DND-41 (cell line): ENCODE measurements around the gene CLCN3.

Experiments
- EZH2 ChIP-seq: IDR thresholded peaks from 3 replicates; pipeline ENCODE4 v1.6.1; 2012; ENCODE audit warnings: borderline replicate concordance, low read depth, mild to moderate bottlenecking, moderate library complexity, low read length, inconsistent platforms; ENCODE audit not compliant: severe bottlenecking
- TF ChIP-seq, protein P1 (sequence below): IDR thresholded peaks from 2 replicates; pipeline ENCODE4 v1.5.1; 2012; ENCODE audit warnings: borderline replicate concordance, low read length, moderate library complexity, mild to moderate bottlenecking; ENCODE audit not compliant: poor library complexity, severe bottlenecking; ENCODE audit errors: extremely low read depth

DNA sequence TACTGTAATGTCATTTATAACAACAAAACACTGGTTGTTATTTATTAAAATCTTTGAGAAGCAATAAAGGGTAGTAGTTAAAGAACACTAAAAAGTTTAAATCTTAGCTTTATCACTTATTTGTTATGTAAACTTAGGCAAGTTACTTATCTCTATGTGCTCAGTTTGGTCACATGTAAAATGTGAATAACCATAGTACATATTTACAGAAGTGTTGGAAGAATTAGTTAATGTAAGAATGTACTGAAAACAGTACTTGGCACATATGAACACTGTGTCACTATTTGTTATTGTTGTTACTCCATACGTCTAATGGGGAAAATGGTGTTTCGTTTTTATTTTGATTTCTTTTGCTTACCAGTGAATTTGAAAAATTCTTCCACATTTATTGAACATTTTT lies 17.1 kb upstream of the CLCN3 start:
- TF ChIP-seq, protein P1, sequence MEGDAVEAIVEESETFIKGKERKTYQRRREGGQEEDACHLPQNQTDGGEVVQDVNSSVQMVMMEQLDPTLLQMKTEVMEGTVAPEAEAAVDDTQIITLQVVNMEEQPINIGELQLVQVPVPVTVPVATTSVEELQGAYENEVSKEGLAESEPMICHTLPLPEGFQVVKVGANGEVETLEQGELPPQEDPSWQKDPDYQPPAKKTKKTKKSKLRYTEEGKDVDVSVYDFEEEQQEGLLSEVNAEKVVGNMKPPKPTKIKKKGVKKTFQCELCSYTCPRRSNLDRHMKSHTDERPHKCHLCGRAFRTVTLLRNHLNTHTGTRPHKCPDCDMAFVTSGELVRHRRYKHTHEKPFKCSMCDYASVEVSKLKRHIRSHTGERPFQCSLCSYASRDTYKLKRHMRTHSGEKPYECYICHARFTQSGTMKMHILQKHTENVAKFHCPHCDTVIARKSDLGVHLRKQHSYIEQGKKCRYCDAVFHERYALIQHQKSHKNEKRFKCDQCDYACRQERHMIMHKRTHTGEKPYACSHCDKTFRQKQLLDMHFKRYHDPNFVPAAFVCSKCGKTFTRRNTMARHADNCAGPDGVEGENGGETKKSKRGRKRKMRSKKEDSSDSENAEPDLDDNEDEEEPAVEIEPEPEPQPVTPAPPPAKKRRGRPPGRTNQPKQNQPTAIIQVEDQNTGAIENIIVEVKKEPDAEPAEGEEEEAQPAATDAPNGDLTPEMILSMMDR = no peak
- no peak for TF ChIP-seq EZH2
